GM12873 (cell line): ENCODE measurements around the gene RETREG1.

Experiments
- CTCF ChIP-seq: IDR thresholded peaks from 2 replicates; pipeline ENCODE4 v1.5.1; 2012; ENCODE audit warnings: low read depth, mild to moderate bottlenecking, moderate library complexity, low read length, control low read depth; ENCODE audit not compliant: insufficient read depth; ENCODE audit errors: missing control alignments

The RETREG1 gene

GRCh38 chr5:16477541-16477940 is 139.3 kb downstream of the RETREG1 start:
- no peak for TF ChIP-seq CTCF

GRCh38 chr5:16471387-16471786 is 145.4 kb downstream of the RETREG1 start:
- TF ChIP-seq CTCF: no peak

GRCh38 chr5:16467363-16468219 is 149.2 kb downstream of the RETREG1 start:
- TF ChIP-seq CTCF: no peak

GRCh38 chr5:16465544-16466432 is 151.0 kb downstream of the RETREG1 start, which contains the start of gene ZNF622:
Gene ZNF622 (minus strand): TSS chr5:16465800. CDS start chr5:16465665, 135 bp downstream.
- no peak for TF ChIP-seq CTCF

- peak; percentile 26 for TF ChIP-seq CTCF
Measured at GRCh38 chr5:16464664-16465543, 151.9 kb downstream of the RETREG1 start.

- no peak for TF ChIP-seq CTCF
Measured at GRCh38 chr5:16464231-16464630, 152.6 kb downstream of the RETREG1 start.
